Measurements from ENCODE around the gene RPP25L. TPM values are rescaled to one million over a fixed set of nuclear protein-coding genes. Genes with fewer than 3 reads are reported as not detected.
A peak's percentile ranks its signal among the peaks of the same experiment; 100 is the strongest.

RPP25L gene
- total RNA-seq, 1 donor from 2014 or later = 35.0 TPM

DNA sequence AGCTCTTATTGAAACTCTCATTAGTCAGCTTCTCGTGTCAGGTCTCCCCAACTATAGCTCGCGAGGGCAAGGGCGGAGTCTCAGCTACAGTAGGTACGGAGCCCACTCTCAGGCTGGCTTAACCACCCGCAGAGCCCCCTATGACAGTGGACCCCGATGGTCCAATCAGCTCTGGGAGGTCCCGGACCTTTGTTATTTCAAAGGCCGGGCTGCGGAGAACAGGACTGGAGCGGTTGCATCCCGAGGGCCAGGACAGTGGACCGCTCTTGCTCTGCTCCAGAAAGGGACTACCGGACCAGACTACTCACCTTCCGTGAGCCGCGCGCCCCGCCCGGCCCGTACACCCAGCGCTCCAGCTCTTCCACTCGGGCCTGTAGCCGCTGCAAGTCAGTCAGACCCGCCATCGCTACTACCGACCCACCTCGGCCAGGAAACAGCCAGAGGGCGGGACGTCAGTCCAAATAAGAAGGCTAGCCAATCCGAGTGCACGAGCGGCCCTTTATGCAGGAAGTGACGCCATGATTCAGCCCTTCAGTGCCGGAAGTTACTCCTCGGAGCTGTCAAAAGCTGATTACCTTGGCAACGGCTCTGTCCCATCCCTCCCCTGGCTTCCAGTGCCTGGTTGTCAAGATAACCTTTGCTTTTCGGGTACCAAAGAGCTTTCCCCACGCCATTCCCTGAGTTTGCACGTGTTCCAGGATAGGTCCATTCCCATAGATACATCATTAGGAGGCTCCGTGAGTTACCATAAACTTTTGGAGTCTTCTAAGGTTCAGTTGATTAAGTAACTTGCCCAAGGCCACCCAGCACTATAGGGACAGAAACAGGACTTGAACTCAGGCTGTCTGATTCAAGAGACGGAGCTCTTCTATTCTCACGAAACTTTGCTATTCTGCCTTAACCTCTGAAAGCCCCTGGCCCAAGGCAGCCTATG, 8.4 kb upstream of the RPP25L start, which contains the start of gene DCTN3:
Gene DCTN3 (minus strand): TSS at position 435 of the 934 bp plus-strand sequence. CDS start 31 bp downstream, at position 404.
- H3K9me3 Mint-ChIP-seq = no peaks in the 10 kb centered on the region
- H3K27me3 Mint-ChIP-seq (ENCODE audit: low read depth) = peaks cover 26% of the 10 kb centered on the region
- H3K36me3 Mint-ChIP-seq (ENCODE audit: low read depth) = peaks cover 13% of the 10 kb centered on the region
- peak; percentile 90 for DNase-seq (ENCODE audit: low spot score)
- peak within 1 kb of the TSS; percentile 46 for H3K27ac Mint-ChIP-seq
- peaks cover 16% of the 10 kb centered on the region for H3K4me1 Mint-ChIP-seq (ENCODE audit: low read depth)
- intact Hi-C loops (cut with micrococcal nuclease) = loop anchor here (1.0 kb wide), 1 partner anchor 8 kb away; the partner anchor contains the start of gene RPP25L
- H3K4me3 Mint-ChIP-seq (ENCODE audit: low read depth) = peak within 1 kb of the TSS; percentile 91

DNA sequence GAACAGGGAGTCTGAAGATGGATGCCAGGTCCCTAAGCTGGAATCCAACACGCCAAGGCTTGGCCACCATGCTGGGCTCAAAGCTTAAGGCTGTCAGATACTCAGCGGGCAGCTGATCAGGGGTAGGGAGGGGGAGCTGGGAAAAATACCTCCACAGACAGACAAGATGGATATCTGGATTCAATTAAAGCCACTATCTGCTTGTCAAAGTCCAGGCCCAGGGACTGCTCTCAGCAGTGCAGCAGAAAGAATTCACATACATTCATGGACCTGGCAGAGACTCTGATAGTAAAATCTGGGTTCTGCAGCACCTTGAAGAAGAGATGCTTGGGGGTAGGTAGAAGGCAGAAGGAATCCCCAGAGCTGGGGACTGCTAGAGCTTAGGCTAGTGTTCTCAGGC, 3.2 kb upstream of the RPP25L start:
- Mint-ChIP-seq H3K4me3 (ENCODE audit: low read depth) (no peak overlapping the region), H3K36me3 (ENCODE audit: low read depth) (peaks cover 31% of the 10 kb centered on the region), H3K4me1 (ENCODE audit: low read depth) (peaks cover 20% of the 10 kb centered on the region), H3K27ac (no peak overlapping the region), H3K27me3 (ENCODE audit: low read depth) (no peaks in the 10 kb centered on the region), H3K9me3 (no peaks in the 10 kb centered on the region)
- intact Hi-C loops (cut with micrococcal nuclease) = no loop called here
- no peak for DNase-seq (ENCODE audit: low spot score)

DNA sequence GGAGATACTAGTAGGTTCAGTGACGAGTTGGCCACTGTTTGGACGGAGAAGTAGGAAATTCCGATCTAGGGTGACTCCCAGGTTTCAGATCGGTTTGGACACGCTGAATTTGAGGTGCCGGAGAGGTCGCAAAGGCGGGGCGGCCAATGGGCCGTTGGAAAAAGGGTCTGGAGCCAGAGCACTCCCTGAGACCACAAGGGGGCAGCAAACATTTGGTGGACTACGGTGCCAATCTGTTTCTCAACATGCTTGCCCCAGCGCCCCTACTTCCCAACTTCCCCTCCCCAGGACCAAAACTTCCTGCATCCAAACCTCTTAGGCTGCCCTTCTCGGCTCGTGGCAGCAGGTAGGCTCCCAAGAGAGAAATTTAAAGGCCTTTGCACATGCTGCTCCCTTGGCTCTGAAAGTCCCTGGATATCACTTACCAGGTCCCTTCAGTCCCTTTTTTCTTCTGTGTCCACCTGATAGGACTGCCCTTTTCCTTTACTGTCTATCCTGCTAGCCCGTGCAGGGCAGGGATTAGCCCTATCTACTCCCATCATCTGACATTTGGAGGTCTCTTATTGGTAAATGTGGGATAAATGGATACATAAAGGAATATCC, 992 bp upstream of the RPP25L start:
- Mint-ChIP-seq H3K4me1 (ENCODE audit: low read depth) (peaks cover 11% of the 10 kb centered on the region), H3K27ac (peak overlapping the region; percentile 93), H3K36me3 (ENCODE audit: low read depth) (peaks cover 38% of the 10 kb centered on the region), H3K9me3 (no peaks in the 10 kb centered on the region), H3K27me3 (ENCODE audit: low read depth) (no peaks in the 10 kb centered on the region), H3K4me3 (ENCODE audit: low read depth) (peak overlapping the region; percentile 90)
- peak; percentile 57 for DNase-seq (ENCODE audit: low spot score)
- intact Hi-C loops (cut with micrococcal nuclease) = loop anchor here (1.0 to 5.0 kb wide), 6 partner anchors 7 to 281 kb away; partner anchors contain the start of genes DCTN3, DNAI1, FAM219A and GALT

DNA sequence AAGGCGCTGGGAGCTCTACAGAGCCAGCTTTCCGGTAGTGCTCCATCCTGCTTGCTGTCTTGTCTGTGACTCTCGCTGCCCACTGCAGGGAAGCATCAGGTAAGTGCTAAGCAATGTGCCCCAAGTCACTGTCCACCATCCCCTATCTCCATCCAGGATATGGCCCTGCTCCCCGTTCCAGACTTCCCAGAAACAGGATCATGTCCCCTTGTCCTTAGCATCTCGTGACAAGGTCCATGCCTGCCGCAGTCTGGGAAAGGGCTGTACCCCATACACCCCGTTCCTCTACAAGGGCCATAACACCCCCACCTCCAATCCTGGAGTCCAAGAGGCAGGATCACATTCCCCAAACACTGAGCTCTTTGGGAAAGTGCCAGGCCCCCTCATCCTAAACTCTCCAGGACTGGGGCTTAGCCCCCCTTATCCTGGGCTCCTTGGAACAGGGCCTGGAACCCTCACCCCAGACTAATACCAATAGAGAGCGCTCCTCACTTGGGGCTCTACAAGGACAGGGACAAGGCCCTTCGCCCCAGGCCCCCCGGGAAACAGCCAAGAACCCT, 566 bp downstream of the RPP25L start:
- no peak for DNase-seq (ENCODE audit: low spot score)
- intact Hi-C loops (cut with micrococcal nuclease) = loop anchor here (5.0 kb wide), 3 partner anchors 36 to 279 kb away; partner anchors contain the start of genes DNAI1, FAM219A and GALT
- peak overlapping the region; percentile 90 for H3K4me3 Mint-ChIP-seq (ENCODE audit: low read depth)

DNA sequence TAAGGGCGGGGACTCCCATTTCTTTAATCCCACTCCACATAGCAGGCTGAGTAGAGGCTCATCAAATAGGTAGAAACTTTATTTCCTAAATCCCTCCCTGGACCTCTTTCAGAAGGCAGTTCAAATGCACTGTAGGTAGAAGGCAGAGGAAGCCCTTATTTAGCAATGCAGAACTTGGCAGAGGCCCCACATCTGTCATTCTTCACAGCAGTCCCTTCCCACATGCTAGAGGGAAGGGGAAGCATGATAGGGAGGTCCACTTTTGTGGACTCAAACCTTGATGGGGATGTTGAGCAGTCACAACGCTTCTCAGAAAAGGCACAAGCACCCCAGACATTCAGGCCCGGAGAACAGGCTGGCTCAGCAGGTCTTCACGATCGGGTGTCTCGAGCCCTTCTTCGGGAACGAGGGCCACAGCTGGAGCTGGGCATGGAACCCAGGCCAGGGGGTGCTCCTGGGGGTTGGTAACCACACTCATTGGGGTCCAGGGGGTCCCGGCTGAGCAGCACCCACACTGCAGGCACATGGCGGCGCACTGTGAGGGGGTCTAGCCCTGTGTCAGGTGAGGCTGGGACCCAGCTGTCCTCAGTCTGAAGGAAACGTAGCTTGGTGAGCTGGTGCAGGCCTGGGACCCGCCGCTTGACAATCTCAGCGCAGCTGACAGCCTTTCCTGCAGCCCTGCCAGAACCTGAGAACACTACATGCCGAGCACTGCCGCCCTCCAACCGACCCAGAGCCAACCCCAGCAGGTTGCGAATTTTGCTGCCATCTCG, 1.3 kb downstream of the RPP25L start:
- no peaks in the 10 kb centered on the region for H3K9me3 Mint-ChIP-seq
- no peak for DNase-seq (ENCODE audit: low spot score)
- no peak overlapping the region for H3K27ac Mint-ChIP-seq
- peaks cover 11% of the 10 kb centered on the region for H3K4me1 Mint-ChIP-seq (ENCODE audit: low read depth)
- intact Hi-C loops (cut with micrococcal nuclease) = loop anchor here (5.0 kb wide), 3 partner anchors 37 to 278 kb away; partner anchors contain the start of genes DNAI1, FAM219A and GALT
- H3K36me3 Mint-ChIP-seq (ENCODE audit: low read depth) = peaks cover 25% of the 10 kb centered on the region
- no peaks in the 10 kb centered on the region for H3K27me3 Mint-ChIP-seq (ENCODE audit: low read depth)
- H3K4me3 Mint-ChIP-seq (ENCODE audit: low read depth) = peak overlapping the region; percentile 90

More for the DNA sequence above, 566 bp downstream of the RPP25L start:
- Mint-ChIP-seq H3K4me1 (ENCODE audit: low read depth) (peaks cover 11% of the 10 kb centered on the region), H3K36me3 (ENCODE audit: low read depth) (peaks cover 28% of the 10 kb centered on the region), H3K27ac (peak overlapping the region; percentile 93), H3K9me3 (no peaks in the 10 kb centered on the region), H3K27me3 (ENCODE audit: low read depth) (no peaks in the 10 kb centered on the region)

DNA sequence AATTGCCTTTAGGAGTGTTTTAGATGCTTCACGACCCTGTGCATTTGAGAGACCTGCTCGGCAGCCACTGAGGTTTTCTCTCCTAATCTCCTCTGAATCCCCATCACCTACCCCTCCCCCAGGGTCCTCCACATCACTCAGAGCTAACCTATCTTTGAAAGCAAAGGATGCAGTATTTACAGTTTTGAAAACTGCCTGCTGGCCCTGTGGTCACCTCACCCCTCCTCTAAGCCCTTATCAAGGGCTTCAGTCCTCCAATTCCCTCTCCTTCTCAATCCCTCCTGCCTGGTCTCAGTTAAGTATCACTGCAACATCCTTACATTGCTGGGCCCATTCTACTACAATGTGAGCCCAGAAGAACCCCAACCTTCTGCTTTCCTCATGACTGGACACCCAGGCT, 4.6 kb downstream of the RPP25L start:
- Mint-ChIP-seq H3K4me1 (ENCODE audit: low read depth) (peaks cover 4% of the 10 kb centered on the region), H3K9me3 (no peaks in the 10 kb centered on the region), H3K4me3 (ENCODE audit: low read depth) (no peak overlapping the region), H3K36me3 (ENCODE audit: low read depth) (peaks cover 19% of the 10 kb centered on the region), H3K27ac (no peak overlapping the region), H3K27me3 (ENCODE audit: low read depth) (peaks cover 6% of the 10 kb centered on the region)
- intact Hi-C loops (cut with micrococcal nuclease) = no loop called here
- DNase-seq (ENCODE audit: low spot score) = no peak

DNA sequence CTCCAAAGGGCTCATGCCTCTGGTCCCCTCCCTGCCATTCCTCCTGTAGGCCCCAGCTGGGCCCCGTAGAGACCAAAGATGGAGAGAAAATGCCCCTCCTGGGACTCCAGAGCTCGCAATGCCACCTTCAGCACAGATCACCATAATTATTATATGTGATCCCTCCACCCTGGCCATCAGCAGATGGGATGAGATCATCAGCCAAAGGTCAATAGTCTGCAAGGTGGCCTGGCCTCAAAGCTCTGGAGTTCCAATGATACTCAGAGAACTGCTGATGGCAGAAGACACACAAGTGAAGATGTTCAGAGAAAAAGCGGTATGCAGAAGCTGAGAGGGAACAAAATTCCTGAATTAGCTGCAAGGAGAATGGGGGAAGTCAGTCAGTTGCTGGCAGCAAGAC, 5.0 kb downstream of the RPP25L start:
- no peak overlapping the region for H3K4me3 Mint-ChIP-seq (ENCODE audit: low read depth)
- H3K27me3 Mint-ChIP-seq (ENCODE audit: low read depth) = peaks cover 6% of the 10 kb centered on the region
- H3K4me1 Mint-ChIP-seq (ENCODE audit: low read depth) = peaks cover 4% of the 10 kb centered on the region
- no peak for DNase-seq (ENCODE audit: low spot score)
- intact Hi-C loops (cut with micrococcal nuclease) = no loop called here
- no peaks in the 10 kb centered on the region for H3K9me3 Mint-ChIP-seq
- H3K36me3 Mint-ChIP-seq (ENCODE audit: low read depth) = peaks cover 19% of the 10 kb centered on the region
- no peak overlapping the region for H3K27ac Mint-ChIP-seq

DNA sequence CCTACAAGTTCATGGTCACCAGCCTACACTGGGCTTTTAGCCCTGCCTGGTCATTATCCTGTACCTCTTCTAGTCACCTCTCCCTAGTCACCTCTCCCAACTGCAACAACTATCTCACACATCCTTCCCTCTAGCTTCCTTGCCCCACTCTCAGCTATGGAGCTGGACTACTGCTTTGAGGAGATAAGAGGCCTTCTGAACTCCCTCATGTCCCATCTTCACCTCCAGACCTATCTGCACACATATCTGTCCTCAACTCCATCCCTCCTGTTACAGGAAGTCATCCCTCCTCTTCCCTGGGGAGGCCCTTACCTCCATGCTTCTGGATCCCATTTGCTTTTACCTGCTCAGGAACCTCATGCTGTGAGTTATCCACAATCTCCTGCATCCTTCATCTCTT, 5.7 kb downstream of the RPP25L start:
- peaks cover 1% of the 10 kb centered on the region for H3K4me1 Mint-ChIP-seq (ENCODE audit: low read depth)
- peaks cover 12% of the 10 kb centered on the region for H3K27me3 Mint-ChIP-seq (ENCODE audit: low read depth)
- intact Hi-C loops (cut with micrococcal nuclease) = no loop called here
- H3K9me3 Mint-ChIP-seq = no peaks in the 10 kb centered on the region
- no peak for DNase-seq (ENCODE audit: low spot score)
- H3K4me3 Mint-ChIP-seq (ENCODE audit: low read depth) = no peak overlapping the region
- peaks cover 11% of the 10 kb centered on the region for H3K36me3 Mint-ChIP-seq (ENCODE audit: low read depth)
- no peak overlapping the region for H3K27ac Mint-ChIP-seq

DNA sequence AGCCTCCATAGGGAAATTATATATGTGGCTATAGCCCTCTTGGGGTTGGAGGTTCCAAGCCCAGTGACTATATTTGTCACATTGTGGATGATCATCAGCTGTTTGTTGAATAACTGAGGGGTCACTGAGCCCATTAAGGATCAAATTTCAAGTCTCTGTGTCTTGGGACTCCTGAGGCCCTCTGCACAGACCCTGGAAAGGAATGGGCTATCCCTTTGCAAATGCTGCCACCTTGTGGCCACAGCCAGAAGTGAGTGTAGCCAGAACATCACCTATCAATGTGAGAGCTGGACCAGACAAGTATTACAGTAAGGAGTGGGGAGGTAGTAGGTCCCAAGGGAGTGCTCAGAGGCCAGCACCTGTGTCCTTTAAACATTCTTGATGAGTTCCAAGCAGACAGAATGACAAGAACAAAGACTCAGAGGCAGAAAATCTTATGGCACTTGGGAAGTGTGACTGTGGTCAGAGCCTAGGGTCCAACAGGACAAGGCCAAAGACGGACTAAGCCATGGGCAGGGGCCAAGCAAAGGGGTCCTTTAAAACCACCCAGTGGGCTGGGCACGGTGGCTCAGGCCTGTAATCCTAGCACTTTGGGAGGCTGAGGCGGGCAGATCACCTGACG, 8.2 kb downstream of the RPP25L start:
- H3K4me3 Mint-ChIP-seq (ENCODE audit: low read depth) = no peak overlapping the region
- H3K4me1 Mint-ChIP-seq (ENCODE audit: low read depth) = no peaks in the 10 kb centered on the region
- no peaks in the 10 kb centered on the region for H3K9me3 Mint-ChIP-seq
- H3K27me3 Mint-ChIP-seq (ENCODE audit: low read depth) = peaks cover 16% of the 10 kb centered on the region
- intact Hi-C loops (cut with micrococcal nuclease) = loop anchor here (2.0 to 5.0 kb wide), 2 partner anchors 34 to 55 kb away; partner anchors contain the start of gene SIGMAR1
- no peak overlapping the region for H3K27ac Mint-ChIP-seq
- DNase-seq (ENCODE audit: low spot score) = peak; percentile 66
- H3K36me3 Mint-ChIP-seq (ENCODE audit: low read depth) = no peaks in the 10 kb centered on the region

DNA sequence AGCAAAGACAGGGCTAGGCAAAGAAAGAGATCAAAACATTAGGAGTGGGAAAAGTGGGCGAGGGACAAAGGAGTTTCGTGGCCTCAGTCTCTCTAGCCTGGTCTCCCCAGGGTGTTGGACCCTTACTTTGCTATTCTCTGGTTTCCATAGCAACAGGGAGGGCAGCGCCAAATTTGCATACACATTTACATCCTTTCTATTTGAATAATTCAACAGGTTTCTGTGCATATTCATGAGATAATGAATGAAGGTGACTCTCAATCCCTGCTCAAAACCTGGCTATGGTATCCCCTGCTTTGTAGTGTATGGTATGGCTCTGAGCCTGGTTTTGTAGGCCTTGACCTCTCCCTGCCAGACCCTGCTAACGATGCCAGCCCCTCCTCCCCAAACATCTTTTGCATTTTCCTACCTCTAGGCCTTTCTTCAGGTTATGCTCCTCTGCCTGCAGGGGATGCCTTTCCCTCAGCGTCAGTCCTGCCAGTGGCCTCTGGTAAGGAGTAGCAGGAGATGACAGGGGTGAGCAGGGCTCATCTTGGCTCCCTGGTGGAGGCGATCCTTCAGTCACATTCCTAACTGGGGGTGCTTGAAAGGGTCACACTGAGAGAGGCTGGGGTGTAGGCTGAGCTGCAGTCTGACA, 9.8 kb downstream of the RPP25L start:
- no peak for DNase-seq (ENCODE audit: low spot score)
- H3K27ac Mint-ChIP-seq = no peak overlapping the region
- H3K9me3 Mint-ChIP-seq = no peaks in the 10 kb centered on the region
- no peaks in the 10 kb centered on the region for H3K4me1 Mint-ChIP-seq (ENCODE audit: low read depth)
- H3K4me3 Mint-ChIP-seq (ENCODE audit: low read depth) = no peak overlapping the region
- H3K36me3 Mint-ChIP-seq (ENCODE audit: low read depth) = no peaks in the 10 kb centered on the region
- H3K27me3 Mint-ChIP-seq (ENCODE audit: low read depth) = peaks cover 20% of the 10 kb centered on the region
- intact Hi-C loops (cut with micrococcal nuclease) = loop anchor here (2.0 to 5.0 kb wide), 2 partner anchors 35 to 53 kb away; partner anchors contain the start of gene SIGMAR1

DNA sequence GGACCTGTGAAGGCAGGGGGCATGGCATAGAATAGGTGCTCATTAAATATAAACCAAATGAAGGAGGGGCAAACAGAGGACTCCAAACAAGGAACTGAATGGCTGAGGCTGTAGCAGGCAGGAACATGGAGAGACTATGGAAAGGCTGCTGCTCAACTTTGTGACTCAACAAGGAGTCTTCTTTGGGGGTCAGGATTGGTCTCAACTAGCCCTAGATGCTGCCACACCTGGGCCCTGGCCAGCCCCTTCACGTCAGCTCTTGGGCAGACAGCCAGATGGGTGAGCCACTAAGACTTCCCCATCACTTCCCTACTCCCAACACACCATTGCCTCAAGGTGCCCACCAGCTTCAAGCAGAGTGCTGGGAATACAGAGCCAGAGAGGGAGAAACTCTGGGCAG, 11.0 kb downstream of the RPP25L start:
- Mint-ChIP-seq H3K9me3 (no peaks in the 10 kb centered on the region), H3K4me1 (ENCODE audit: low read depth) (no peaks in the 10 kb centered on the region), H3K4me3 (ENCODE audit: low read depth) (no peak overlapping the region), H3K36me3 (ENCODE audit: low read depth) (no peaks in the 10 kb centered on the region), H3K27me3 (ENCODE audit: low read depth) (peaks cover 29% of the 10 kb centered on the region), H3K27ac (no peak overlapping the region)
- DNase-seq (ENCODE audit: low spot score) = no peak
- intact Hi-C loops (cut with micrococcal nuclease) = loop anchor here (5.0 kb wide), 1 partner anchor 36 kb away; the partner anchor contains the start of gene SIGMAR1

All from activated T-helper 2 cell treated with anti-CD3 and anti-CD28 coated beads, Interferon-gamma antibody, Interleukin-2, Interleukin-4, amounts not matched to agents 10 μg/mL and 5 μg/mL and 100 μg/mL, durations not matched to agents 14 hours and 24 hours and 36 hours (primary cell).